ENCODE results near the gene SF3B5.
A peak's percentile ranks its signal among the peaks of the same experiment; 100 is the strongest.

Gene SF3B5

GRCh38 chr6:144095134-144096002, at the start of gene SF3B5:
Gene SF3B5 (minus strand): TSS chr6:144095573. CDS start chr6:144095497, 76 bp downstream.
- DNase-seq, result peak; percentile 99
- Histone ChIP-seq H3K4me3 (peak within 1 kb of the TSS; percentile 71 to 76), H3K4me1 (peaks cover 0 to 21% (median 18%) of the 10 kb centered on the region in 4 donors), H3K27ac (peak within 1 kb of the TSS; percentile 78 to 81), H3K27me3 (no peaks in the 10 kb centered on the region), H3K36me3 (peaks cover 0 to 6% (median 5%) of the 10 kb centered on the region in 3 donors), H3K9me3 (no peaks in the 10 kb centered on the region)
- no peak for TF ChIP-seq CTCF (IDR thresholded peaks at IDR 0.05)
- intact Hi-C loops (cut with DNase I; ENCODE audit: low total_unique reads), result no loop called here

GRCh38 chr6:144144996-144145395, 49.6 kb upstream of the SF3B5 start:
- H3K4me1 ChIP-seq, result peaks cover 0 to 5% (median 2%) of the 10 kb centered on the region in 4 donors
- no peak overlapping the region for H3K4me3 ChIP-seq
- no peaks in the 10 kb centered on the region for H3K36me3 ChIP-seq
- no peak for DNase-seq
- H3K9me3 ChIP-seq, result no peaks in the 10 kb centered on the region
- no peaks in the 10 kb centered on the region for H3K27me3 ChIP-seq
- no peak for TF ChIP-seq CTCF (IDR thresholded peaks at IDR 0.05)
- H3K27ac ChIP-seq, result no peak overlapping the region
- intact Hi-C loops (cut with DNase I; ENCODE audit: low total_unique reads), result no loop called here

- no peaks in the 10 kb centered on the region for H3K9me3 ChIP-seq
- H3K27ac ChIP-seq, result no peak overlapping the region
- H3K27me3 ChIP-seq, result no peaks in the 10 kb centered on the region
- no peak overlapping the region for H3K4me3 ChIP-seq
- no peaks in the 10 kb centered on the region for H3K36me3 ChIP-seq
- intact Hi-C loops (cut with DNase I; ENCODE audit: low total_unique reads), result no loop called here
- no peak for TF ChIP-seq CTCF (IDR thresholded peaks at IDR 0.05)
- no peak for DNase-seq
- no peaks in the 10 kb centered on the region for H3K4me1 ChIP-seq
These were observed 48.5 kb upstream of the SF3B5 start for GRCh38 chr6:144143878-144144277.

GRCh38 chr6:144143106-144143505, 47.7 kb upstream of the SF3B5 start:
- no peak for TF ChIP-seq CTCF (IDR thresholded peaks at IDR 0.05)
- intact Hi-C loops (cut with DNase I; ENCODE audit: low total_unique reads), result no loop called here
- Histone ChIP-seq H3K4me3 (no peak overlapping the region), H3K27ac (no peak overlapping the region), H3K4me1 (no peaks in the 10 kb centered on the region), H3K27me3 (no peaks in the 10 kb centered on the region), H3K9me3 (no peaks in the 10 kb centered on the region), H3K36me3 (no peaks in the 10 kb centered on the region)
- DNase-seq, result no peak

- Histone ChIP-seq H3K9me3 (no peaks in the 10 kb centered on the region), H3K36me3 (no peaks in the 10 kb centered on the region), H3K27ac (no peak overlapping the region), H3K27me3 (no peaks in the 10 kb centered on the region), H3K4me3 (no peak overlapping the region), H3K4me1 (no peaks in the 10 kb centered on the region)
- no peak for DNase-seq
- intact Hi-C loops (cut with DNase I; ENCODE audit: low total_unique reads), result no loop called here
- no peak for TF ChIP-seq CTCF (IDR thresholded peaks at IDR 0.05)
These were observed 46.1 kb upstream of the SF3B5 start for GRCh38 chr6:144141470-144141869.

All from tibial artery (tissue), 4 donors.